Measurements from ENCODE around the gene ATF6. TPM values are rescaled to one million over a fixed set of nuclear protein-coding genes. Genes with fewer than 3 reads are reported as not detected.
A peak's percentile ranks its signal among the peaks of the same experiment; 100 is the strongest.

ATF6 gene
- total and polyA plus RNA-seq, 4 donors, result 10.0 to 22.5 (median 13.4) TPM

- 47% methylated on average over 2 of the region's 2 CpGs for WGBS
- Histone ChIP-seq H3K9ac (ENCODE audit: low read depth in 1 of 2, low read length in 2 of 2) (no peak overlapping the region), H3K36me3 (ENCODE audit: control insufficient read depth in 4 of 4, insufficient read depth in 3 of 4, low read depth in 1 of 4, low read length in 3 of 4) (peaks cover 0 to 12% (median 3%) of the 10 kb centered on the region in 4 donors), H3K27ac (ENCODE audit: low read depth in 1 of 2, low read length in 2 of 2) (no peak overlapping the region), H3K4me3 (ENCODE audit: low read depth in 1 of 3, low read length in 3 of 3) (no peak overlapping the region), H3K9me3 (ENCODE audit: control insufficient read depth in 4 of 4, low read length in 3 of 4) (no peaks in the 10 kb centered on the region), H3K4me1 (ENCODE audit: control insufficient read depth in 4 of 4, insufficient read depth in 4 of 4, low read length in 3 of 4) (peaks cover 0 to 27% (median 20%) of the 10 kb centered on the region in 4 donors), H3K27me3 (ENCODE audit: control insufficient read depth in 4 of 4, insufficient read depth in 4 of 4, low read length in 3 of 4) (no peaks in the 10 kb centered on the region)
- no peak for TF ChIP-seq YY1 (IDR thresholded peaks at IDR 0.05)
- TF ChIP-seq REST (IDR thresholded peaks at IDR 0.05), result no peak
- no peak for TF ChIP-seq FOXA1 (IDR thresholded peaks at IDR 0.05)
- no peak for TF ChIP-seq CTCF (IDR thresholded peaks at IDR 0.05; ENCODE audit: low read depth, low read length, missing input control)
- no peak for TF ChIP-seq RAD21 (IDR thresholded peaks at IDR 0.05)
- TF ChIP-seq FOXA2 (IDR thresholded peaks at IDR 0.05), result no peak
- no peak for TF ChIP-seq GABPA (IDR thresholded peaks at IDR 0.05 in 1 of 2, conservative IDR thresholded peaks at IDR 0.05 in 1 of 2)
- no peak for TF ChIP-seq MAX (IDR thresholded peaks at IDR 0.05)
- TF ChIP-seq SP1 (IDR thresholded peaks at IDR 0.05), result peak; percentile 9
- TF ChIP-seq HNF4G (IDR thresholded peaks at IDR 0.05), result peak; percentile 12
- no peak for TF ChIP-seq ATF3 (IDR thresholded peaks at IDR 0.05)
- TF ChIP-seq ZBTB33 (IDR thresholded peaks at IDR 0.05), result no peak
- TF ChIP-seq RXRA (IDR thresholded peaks at IDR 0.05), result peak; percentile 65 to 85
- peak in 1 of 2 donors; percentile 23 for TF ChIP-seq JUND (IDR thresholded peaks at IDR 0.05)
- TF ChIP-seq TAF1 (conservative IDR thresholded peaks at IDR 0.05), result no peak
- peak; percentile 21 to 61 for TF ChIP-seq HNF4A (conservative IDR thresholded peaks at IDR 0.05)
- TF ChIP-seq NR2F2 (IDR thresholded peaks at IDR 0.05), result peak; percentile 86
- TF ChIP-seq EGR1 (IDR thresholded peaks at IDR 0.05; ENCODE audit: low read depth in 2 of 2), result no peak
- no peak for DNase-seq (ENCODE audit: low spot score)
These were observed 149.9 kb downstream of the ATF6 start for GRCh38 chr1:161915978-161916377.

All from liver (tissue), 9 donors.